22Rv1 (cell line): Measurements from ENCODE around the gene ZNF618.

Experiments
- CTCF ChIP-seq: fragments of 450-650 bp; IDR thresholded peaks from 2 replicates; pipeline ENCODE4 v1.5.1; 2017; ENCODE audit warnings: mild to moderate bottlenecking
- ZFX ChIP-seq: fragments of 450-650 bp; IDR thresholded peaks from 2 replicates; pipeline ENCODE4 v1.6.1; 2017; ENCODE audit warnings: antibody characterized with exemption, borderline replicate concordance

DNA sequence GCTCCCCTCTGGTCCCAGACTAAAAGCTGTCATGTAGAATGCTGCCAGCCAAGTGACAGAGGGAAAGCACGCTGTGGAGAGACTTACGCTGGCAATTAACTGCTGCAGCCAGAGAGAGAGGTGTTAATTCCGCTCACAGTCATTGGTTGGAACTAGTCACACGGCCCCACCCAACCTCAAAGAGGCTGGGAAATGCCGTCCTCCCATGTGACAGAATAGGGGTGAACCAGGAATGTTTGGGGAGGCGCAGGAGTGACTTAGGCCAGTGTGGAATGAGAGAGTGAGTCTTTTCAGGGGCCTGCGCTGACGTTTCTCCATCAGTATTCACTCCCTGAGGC lies 114.4 kb downstream of the ZNF618 start:
- no peak for TF ChIP-seq CTCF
- no peak for TF ChIP-seq ZFX
